ENCODE data around the gene CNTNAP2. TPM values are rescaled to one million over a fixed set of nuclear protein-coding genes. Genes with fewer than 3 reads are reported as not detected.

The CNTNAP2 gene
- total RNA-seq, 1 experiment from 2014 or later = 64.5 TPM

- TF ChIP-seq, protein P1, sequence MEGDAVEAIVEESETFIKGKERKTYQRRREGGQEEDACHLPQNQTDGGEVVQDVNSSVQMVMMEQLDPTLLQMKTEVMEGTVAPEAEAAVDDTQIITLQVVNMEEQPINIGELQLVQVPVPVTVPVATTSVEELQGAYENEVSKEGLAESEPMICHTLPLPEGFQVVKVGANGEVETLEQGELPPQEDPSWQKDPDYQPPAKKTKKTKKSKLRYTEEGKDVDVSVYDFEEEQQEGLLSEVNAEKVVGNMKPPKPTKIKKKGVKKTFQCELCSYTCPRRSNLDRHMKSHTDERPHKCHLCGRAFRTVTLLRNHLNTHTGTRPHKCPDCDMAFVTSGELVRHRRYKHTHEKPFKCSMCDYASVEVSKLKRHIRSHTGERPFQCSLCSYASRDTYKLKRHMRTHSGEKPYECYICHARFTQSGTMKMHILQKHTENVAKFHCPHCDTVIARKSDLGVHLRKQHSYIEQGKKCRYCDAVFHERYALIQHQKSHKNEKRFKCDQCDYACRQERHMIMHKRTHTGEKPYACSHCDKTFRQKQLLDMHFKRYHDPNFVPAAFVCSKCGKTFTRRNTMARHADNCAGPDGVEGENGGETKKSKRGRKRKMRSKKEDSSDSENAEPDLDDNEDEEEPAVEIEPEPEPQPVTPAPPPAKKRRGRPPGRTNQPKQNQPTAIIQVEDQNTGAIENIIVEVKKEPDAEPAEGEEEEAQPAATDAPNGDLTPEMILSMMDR (conservative IDR thresholded peaks at IDR 0.05) = no peak
- no peak overlapping the region for H3T11ph ChIP-seq (ENCODE audit: low read length)
- Mint-ChIP-seq H3K4me3 (no peak overlapping the region), H3K36me3 (ENCODE audit: insufficient read depth in 1 of 3, low read depth in 3 of 3) (0 out of 7 replicates have a peak, but pooled peaks cover 0 to 4% (median 0%) of the 10 kb centered on the region in 3 experiments), H3K9me3 (0 out of 5 replicates have a peak, but pooled peaks cover 0 to 3% of the 10 kb centered on the region in 2 experiments), H3K27me3 (ENCODE audit: low read depth) (no peaks in the 10 kb centered on the region), H3K4me1 (peaks cover 5 to 7% of the 10 kb centered on the region in 2 experiments; a peak in 3 of 4 replicates), H3K27ac (no peak overlapping the region)
- no peak overlapping the region for H2BK20ac ChIP-seq (ENCODE audit: low read depth, low read length, poor library complexity, severe bottlenecking)
- H3K18ac ChIP-seq (ENCODE audit: insufficient read length, low read depth, low read length) = no peak overlapping the region
- H3K23me2 ChIP-seq (ENCODE audit: insufficient read length, low read depth, low read length, poor library complexity, severe bottlenecking) = no peaks in the 10 kb centered on the region
- H3K9me3 ChIP-seq (ENCODE audit: control insufficient read depth, low read depth, low read length) = no peaks in the 10 kb centered on the region
- H3K27ac ChIP-seq (ENCODE audit: insufficient read length, low read depth, low read length) = no peak overlapping the region
- H4K8ac ChIP-seq (replicated peaks; ENCODE audit: insufficient read length, low read depth, low read length) = no peak overlapping the region
- H2BK120ac ChIP-seq (ENCODE audit: low read depth, low read length, poor library complexity, severe bottlenecking) = no peak overlapping the region
- H3K79me2 ChIP-seq (ENCODE audit: insufficient read depth, low read length) = no peaks in the 10 kb centered on the region
- no peaks in the 10 kb centered on the region for H3K79me1 ChIP-seq (ENCODE audit: insufficient read depth, low read depth, low read length, poor library complexity, severe bottlenecking)
- no peak overlapping the region for H3K56ac ChIP-seq (ENCODE audit: insufficient read length, low read depth, low read length)
- H3K4ac ChIP-seq (ENCODE audit: low read depth, low read length) = no peak overlapping the region
- no peak overlapping the region for H3K9ac ChIP-seq (ENCODE audit: extremely low read depth, insufficient read length, low read length)
- no peak overlapping the region for H3K4me2 ChIP-seq (ENCODE audit: insufficient read depth, insufficient read length, low read length)
- no CpG with 5 or more reads among the region's 3 CpGs for WGBS (ENCODE audit: extremely low coverage, insufficient read length, low lambda C conversion rate)
- no peaks in the 10 kb centered on the region for H3K27me3 ChIP-seq (ENCODE audit: insufficient read depth, low read length)
- no peak overlapping the region for H2BK5ac ChIP-seq (ENCODE audit: insufficient read length, low read length)
- H4K91ac ChIP-seq (ENCODE audit: insufficient read length, low read depth, low read length) = no peak overlapping the region
- H2AFZ ChIP-seq (ENCODE audit: low read length) = no peak overlapping the region
- no peak overlapping the region for H2BK15ac ChIP-seq (ENCODE audit: low read depth, low read length)
- H3K23ac ChIP-seq (ENCODE audit: insufficient read length, low read depth, low read length) = no peak overlapping the region
- no peak for DNase-seq
- H2AK5ac ChIP-seq (ENCODE audit: insufficient read length, low read length) = no peak overlapping the region
- H3K14ac ChIP-seq (ENCODE audit: insufficient read depth, low read length) = no peak overlapping the region
- no peak overlapping the region for H4K5ac ChIP-seq (ENCODE audit: insufficient read length, low read depth, low read length)
- no peak overlapping the region for H2BK12ac ChIP-seq (ENCODE audit: insufficient read length, low read depth, low read length)
- no peaks in the 10 kb centered on the region for H4K20me1 ChIP-seq (ENCODE audit: control insufficient read depth, insufficient read depth, insufficient read length)
- no peaks in the 10 kb centered on the region for H3K4me1 ChIP-seq (ENCODE audit: insufficient read depth, low read length)
Measured at GRCh38 chr7:146067880-146068279, 48.7 kb upstream of the CNTNAP2 start.
